WERI-Rb-1 (cell line): ENCODE results near the gene TMEM163.

Experiments
- DNase-seq: peaks from one replicate; pipeline ENCODE4 v3.0.0-alpha.2; 2020
- H3K27ac ChIP-seq: fragments of 250-450 bp; sonication (Bioruptor Pico); 2 replicates; pipeline ENCODE4 v1.5.1; 2020; ENCODE audit warnings: mild to moderate bottlenecking, moderate library complexity
- H3K27me3 ChIP-seq: fragments of 250-450 bp; sonication (Bioruptor Pico); 2 replicates; pipeline ENCODE4 v1.5.1; 2021; ENCODE audit warnings: mild to moderate bottlenecking, low read depth, moderate library complexity; ENCODE audit not compliant: insufficient read depth, severe bottlenecking
- H3K36me3 ChIP-seq: fragments of 250-450 bp; sonication (Bioruptor Pico); 2 replicates; pipeline ENCODE4 v1.5.1; 2020; ENCODE audit warnings: mild to moderate bottlenecking, moderate library complexity
- H3K4me3 ChIP-seq: 2 replicates; pipeline ENCODE4 v1.5.1; 2011; ENCODE audit warnings: low read depth, mild to moderate bottlenecking, control low read depth, low read length
- H3K9me3 ChIP-seq: fragments of 250-450 bp; sonication (Bioruptor Pico); 2 replicates; pipeline ENCODE4 v1.5.1; 2021; ENCODE audit warnings: mild to moderate bottlenecking, moderate library complexity; ENCODE audit not compliant: severe bottlenecking
- TF ChIP-seq, protein P1 (sequence below): IDR thresholded peaks from 2 replicates; pipeline ENCODE4 v1.5.1; 2011; ENCODE audit warnings: low read depth, mild to moderate bottlenecking, control low read depth, inconsistent platforms, low read length

The TMEM163 gene

DNA sequence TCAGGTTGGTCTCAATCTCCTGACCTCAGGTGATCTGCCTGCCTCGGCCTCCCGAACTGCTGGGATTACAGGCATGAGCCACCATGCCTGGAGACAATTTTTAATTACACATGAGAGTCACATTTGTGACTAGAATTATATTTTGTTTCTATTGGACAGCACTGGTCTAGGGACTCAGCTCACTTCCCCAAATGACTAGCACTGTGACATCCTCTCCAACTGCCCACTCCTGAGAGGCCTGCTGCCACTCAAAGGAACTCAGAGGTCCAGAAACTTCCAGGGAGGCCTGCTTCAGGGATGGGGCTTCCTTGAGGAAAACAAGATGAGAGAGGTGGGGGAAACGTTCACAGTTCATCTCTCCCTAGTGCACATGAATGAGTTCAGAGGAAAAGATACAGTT lies 29.5 kb downstream of the TMEM163 start:
- no peaks in the 10 kb centered on the region for H3K36me3 ChIP-seq
- no peak overlapping the region for H3K4me3 ChIP-seq
- DNase-seq = no peak
- TF ChIP-seq, protein P1, sequence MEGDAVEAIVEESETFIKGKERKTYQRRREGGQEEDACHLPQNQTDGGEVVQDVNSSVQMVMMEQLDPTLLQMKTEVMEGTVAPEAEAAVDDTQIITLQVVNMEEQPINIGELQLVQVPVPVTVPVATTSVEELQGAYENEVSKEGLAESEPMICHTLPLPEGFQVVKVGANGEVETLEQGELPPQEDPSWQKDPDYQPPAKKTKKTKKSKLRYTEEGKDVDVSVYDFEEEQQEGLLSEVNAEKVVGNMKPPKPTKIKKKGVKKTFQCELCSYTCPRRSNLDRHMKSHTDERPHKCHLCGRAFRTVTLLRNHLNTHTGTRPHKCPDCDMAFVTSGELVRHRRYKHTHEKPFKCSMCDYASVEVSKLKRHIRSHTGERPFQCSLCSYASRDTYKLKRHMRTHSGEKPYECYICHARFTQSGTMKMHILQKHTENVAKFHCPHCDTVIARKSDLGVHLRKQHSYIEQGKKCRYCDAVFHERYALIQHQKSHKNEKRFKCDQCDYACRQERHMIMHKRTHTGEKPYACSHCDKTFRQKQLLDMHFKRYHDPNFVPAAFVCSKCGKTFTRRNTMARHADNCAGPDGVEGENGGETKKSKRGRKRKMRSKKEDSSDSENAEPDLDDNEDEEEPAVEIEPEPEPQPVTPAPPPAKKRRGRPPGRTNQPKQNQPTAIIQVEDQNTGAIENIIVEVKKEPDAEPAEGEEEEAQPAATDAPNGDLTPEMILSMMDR = no peak
- no peaks in the 10 kb centered on the region for H3K27me3 ChIP-seq
- no peak overlapping the region for H3K27ac ChIP-seq
- no peaks in the 10 kb centered on the region for H3K9me3 ChIP-seq

GRCh38 chr2:134685967-134686366 lies 32.8 kb downstream of the TMEM163 start:
- Histone ChIP-seq H3K4me3 (no peak overlapping the region), H3K9me3 (no peaks in the 10 kb centered on the region), H3K36me3 (no peaks in the 10 kb centered on the region), H3K27ac (no peak overlapping the region), H3K27me3 (no peaks in the 10 kb centered on the region)
- no peak for DNase-seq
- TF ChIP-seq, protein P1 = no peak

DNA sequence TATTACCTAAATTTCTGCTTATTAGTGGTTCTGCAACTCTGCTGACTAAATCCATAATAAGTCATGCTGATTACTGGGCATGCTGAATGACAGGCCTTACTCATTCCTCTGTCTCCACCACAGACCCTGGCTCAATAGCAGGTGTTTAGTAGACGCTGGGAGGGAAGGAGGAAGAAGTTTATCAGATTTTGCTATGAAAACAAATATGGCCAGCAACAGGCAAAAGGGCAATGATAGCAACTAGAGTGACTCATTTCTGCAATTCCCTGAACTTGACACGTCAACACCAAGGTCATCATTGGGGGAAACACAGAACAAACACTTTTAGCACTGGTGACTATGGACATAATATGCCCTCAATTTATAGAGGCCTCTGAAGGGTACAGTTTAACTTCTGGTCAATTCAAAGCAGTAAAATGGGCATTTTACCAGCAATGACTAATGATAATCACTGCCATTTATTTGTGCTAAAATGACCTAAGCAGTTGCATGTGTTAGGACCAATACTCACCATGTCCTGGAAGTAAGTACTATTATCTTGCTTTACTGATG lies 35.2 kb downstream of the TMEM163 start:
- Histone ChIP-seq H3K4me3 (no peak overlapping the region), H3K36me3 (no peaks in the 10 kb centered on the region), H3K27me3 (no peaks in the 10 kb centered on the region), H3K27ac (no peak overlapping the region), H3K9me3 (no peaks in the 10 kb centered on the region)
- TF ChIP-seq, protein P1 = no peak
- no peak for DNase-seq

DNA sequence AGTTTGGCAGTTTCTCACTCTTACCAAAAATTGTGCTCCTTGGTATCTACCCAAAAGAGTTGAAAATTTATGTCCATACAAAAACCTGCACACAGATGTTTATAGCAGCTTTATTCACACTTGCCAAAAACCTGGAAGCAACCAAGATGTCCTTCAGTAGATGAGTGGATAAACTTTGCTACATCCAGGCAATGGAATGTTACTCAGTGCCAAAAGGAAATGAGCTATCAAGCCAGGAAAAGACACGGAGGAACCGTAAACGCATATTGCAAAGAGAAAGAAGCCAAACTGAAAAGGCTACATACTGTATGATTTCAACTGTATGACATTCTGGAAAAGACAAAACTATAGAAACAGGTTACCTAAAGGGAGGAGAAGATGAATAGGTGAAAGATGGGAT lies 36.1 kb downstream of the TMEM163 start:
- H3K27ac ChIP-seq = no peak overlapping the region
- no peak for DNase-seq
- no peak overlapping the region for H3K4me3 ChIP-seq
- H3K36me3 ChIP-seq = no peaks in the 10 kb centered on the region
- TF ChIP-seq, protein P1 = no peak
- H3K27me3 ChIP-seq = no peaks in the 10 kb centered on the region
- H3K9me3 ChIP-seq = no peaks in the 10 kb centered on the region

DNA sequence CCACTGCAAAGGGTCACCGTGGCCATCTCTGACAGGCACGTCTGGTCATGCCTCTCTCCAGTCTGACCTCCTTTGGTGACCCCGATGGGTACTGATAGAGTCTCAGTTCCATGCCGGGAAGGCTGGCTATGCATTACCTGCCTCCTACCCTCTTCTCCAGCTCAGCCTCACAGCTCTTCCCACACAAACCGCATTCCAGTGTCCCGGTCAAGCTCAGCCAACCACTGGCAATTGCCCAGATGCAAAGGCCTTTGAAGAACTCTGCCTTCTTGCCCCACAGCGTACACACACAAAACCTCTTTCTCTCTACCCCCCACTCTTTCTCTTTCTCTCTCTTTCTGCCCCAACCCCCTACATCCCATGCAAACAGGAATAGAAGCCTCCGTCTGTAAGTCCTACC lies 37.6 kb downstream of the TMEM163 start:
- Histone ChIP-seq H3K27ac (no peak overlapping the region), H3K36me3 (no peaks in the 10 kb centered on the region), H3K4me3 (no peak overlapping the region), H3K27me3 (no peaks in the 10 kb centered on the region), H3K9me3 (no peaks in the 10 kb centered on the region)
- no peak for DNase-seq
- TF ChIP-seq, protein P1 = no peak

DNA sequence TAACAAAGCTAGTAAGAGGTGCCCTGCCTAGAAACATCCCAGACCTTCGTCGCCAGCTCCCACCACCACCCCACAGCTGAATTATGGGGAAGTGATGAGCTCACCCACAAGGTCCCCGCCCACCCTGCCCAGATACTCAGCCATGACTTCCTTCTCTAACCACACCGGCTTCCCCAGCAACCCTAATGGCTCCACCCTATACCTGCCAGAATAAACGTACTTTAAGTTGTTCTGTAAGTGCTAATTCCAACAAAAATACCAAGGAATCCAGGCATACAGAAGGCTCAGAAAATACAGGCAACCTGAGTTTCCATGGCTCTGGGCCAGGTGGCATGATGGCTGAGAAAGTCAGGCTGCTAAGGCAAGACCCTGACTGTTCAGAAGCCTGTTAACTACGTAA lies 39.1 kb downstream of the TMEM163 start:
- H3K27me3 ChIP-seq = no peaks in the 10 kb centered on the region
- H3K36me3 ChIP-seq = no peaks in the 10 kb centered on the region
- no peak overlapping the region for H3K27ac ChIP-seq
- TF ChIP-seq, protein P1 = no peak
- no peak for DNase-seq
- H3K4me3 ChIP-seq = no peak overlapping the region
- no peaks in the 10 kb centered on the region for H3K9me3 ChIP-seq
